ENCODE measurements around the gene PDE11A. TPM values are rescaled to one million over a fixed set of nuclear protein-coding genes. Genes with fewer than 3 reads are reported as not detected.

PDE11A gene
- total and polyA plus RNA-seq, 2 of the 8 experiments (the other 6 are each of a cell fraction or from before 2014, with no cell fraction given): 0.19 to 0.23 TPM

DNA sequence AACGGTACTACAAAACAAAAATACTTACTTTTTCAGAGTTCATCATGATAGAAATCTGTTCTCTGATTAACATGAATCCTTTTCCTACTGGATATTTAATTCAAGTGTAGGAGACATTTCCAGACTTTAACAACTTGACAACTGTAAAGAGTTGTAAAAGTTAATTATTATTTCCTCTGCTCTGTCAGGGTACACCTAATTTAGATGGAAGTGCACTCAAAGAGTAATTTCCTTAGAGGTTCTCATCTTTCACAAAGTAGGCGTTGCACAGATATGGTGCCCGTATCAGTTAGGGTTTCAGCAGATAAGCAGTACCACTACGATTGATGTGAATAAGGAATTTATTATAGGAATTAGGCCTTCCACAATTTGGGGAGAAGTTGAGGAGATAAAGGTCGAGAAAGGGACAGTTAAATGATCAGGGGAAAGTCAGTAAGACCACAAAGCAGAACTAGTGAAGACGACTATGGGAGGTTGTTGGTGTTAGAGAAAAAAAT is 16.2 kb upstream of the PDE11A start (continued):
- no peak for TF ChIP-seq SUZ12 (IDR thresholded peaks at IDR 0.05; ENCODE audit: low read length)
- TF ChIP-seq JUN (IDR thresholded peaks at IDR 0.05; ENCODE audit: low read depth, low read length): no peak

Data from H1 (cell line).